NCI-H2171 (cell line): ENCODE data around the gene PNPLA5.

Experiments used
- DNase-seq: peaks from one replicate; lab custom pipeline; 2025; lab: John Stamatoyannopoulos, UW

The PNPLA5 gene

DNA sequence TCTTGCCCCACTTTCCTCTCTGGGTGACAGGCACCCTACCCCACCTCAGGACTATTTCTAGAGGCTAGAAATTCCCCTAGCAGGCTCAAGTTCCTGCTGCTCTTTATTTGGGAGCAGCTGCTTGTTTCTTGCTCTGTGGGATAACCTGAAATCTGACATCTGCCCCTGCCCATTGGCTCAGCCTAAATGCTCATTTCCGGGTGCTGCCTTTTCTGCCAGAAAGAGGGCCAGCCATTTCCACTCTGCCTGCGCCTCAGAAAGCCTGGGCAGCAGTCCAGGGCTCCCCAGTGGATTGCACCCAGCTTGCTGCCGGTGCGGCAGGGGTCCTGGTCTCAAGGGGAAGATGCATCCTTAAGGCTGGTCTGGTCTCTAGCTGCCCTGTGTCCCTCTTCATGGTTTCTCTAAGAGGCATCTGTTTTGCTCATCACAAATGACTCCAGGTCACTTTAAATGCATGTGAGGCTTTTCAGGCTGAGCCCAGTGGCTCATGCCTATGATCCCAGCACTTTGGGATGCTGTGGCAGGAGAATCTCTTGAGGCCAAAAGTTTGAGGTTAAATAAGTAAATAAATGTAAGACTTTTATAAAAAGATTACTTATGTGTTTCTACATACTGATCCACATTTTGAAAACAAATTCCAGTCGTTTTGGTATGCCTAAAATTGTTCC lies 10.3 kb upstream of the PNPLA5 start:
- DNase-seq: no peak

DNA sequence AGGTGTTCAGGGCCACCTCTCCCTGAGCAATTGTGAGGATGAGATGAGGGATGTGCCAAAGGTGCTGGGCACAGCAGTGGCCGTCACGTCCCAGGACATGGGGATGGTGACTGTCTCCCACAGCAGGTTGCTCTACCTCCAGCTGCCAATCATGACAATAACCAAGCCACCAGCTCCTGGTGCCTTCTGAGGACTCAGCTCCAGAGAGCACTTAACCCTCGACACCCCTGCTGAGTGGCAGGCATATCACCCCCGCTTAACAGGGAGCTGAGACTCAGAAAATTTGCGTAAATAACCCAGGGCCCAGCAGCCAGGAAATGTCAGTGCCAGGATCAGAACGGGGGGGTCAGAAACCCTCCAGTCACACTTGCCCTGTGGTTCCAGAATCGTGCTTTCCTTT lies 8.4 kb upstream of the PNPLA5 start:
- no peak for DNase-seq

DNA sequence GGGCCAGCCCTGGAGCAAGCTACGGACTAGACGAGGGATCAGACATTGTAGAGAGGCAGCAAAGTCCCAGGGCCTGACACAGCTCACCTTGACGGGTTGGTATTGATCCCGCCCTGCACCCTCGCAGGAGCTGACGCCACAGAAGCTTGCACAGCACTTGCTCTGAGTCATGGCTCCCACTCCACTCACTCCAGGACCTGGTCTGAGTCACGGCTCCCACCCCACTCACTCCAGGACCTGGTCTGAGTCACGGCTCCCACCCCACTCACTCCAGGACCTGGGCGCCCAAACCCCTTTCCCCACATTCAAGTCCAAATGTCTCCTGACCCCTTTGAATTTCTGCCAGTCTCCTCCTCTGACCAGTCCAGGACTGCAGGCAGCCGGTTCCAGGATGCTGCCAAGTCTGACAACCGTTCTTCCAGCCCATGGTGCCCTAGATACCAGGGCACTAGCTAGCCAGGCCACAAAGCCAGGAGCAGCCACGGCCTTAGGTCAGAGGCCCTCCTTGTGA lies 6.0 kb upstream of the PNPLA5 start:
- DNase-seq: no peak

DNA sequence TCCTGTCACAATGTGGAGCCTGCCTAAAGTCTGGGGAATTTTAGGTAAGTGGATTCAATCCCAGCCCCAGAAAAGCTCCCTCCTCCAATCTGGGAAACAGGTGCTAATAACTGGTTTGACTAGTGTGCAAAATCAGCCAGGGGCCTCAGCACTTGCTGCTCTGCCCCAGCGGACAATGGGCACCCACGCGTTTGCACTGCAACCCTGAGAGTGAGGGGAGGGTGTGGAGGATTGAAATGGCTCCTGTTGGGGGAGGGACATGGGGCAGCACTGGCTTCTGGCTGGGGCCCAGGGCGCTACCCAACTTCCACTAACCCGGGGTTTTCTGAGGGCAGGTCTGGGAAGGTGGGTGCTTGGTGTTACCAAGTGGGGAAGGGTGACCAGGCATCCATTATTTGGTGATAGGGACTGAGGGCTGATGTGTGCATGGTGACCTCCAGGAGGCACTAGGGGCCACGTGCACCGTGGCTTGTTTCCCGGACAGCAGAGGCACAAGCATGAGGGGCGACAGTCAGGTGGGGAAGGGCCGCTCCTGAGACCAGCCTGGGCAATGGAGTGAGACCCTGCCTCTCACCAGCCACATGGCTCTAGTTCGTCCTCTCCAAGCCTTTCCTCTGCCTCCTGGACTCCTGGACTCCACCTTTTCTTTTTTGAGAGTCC lies 4.3 kb upstream of the PNPLA5 start:
- DNase-seq: no peak

DNA sequence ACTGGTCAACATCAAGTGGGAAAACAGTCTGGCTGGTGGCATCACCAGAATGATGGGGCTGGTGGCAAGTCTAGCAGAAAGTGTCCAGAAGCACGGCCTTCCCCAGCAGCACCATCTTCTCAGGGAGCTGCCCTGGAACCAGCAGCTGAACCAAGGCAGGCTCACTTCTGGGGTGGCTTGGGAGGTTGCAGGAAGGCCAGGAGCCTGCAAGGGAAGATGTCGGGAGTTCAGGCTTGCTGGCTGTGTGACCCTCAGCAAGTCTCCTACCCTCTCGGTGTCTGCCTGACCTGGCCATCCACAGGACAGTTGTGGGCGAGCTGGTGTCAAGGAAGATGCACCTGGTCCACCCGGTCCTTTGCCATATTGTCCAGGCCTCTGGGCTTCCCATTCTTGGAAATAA lies 2.3 kb upstream of the PNPLA5 start:
- no peak for DNase-seq

DNA sequence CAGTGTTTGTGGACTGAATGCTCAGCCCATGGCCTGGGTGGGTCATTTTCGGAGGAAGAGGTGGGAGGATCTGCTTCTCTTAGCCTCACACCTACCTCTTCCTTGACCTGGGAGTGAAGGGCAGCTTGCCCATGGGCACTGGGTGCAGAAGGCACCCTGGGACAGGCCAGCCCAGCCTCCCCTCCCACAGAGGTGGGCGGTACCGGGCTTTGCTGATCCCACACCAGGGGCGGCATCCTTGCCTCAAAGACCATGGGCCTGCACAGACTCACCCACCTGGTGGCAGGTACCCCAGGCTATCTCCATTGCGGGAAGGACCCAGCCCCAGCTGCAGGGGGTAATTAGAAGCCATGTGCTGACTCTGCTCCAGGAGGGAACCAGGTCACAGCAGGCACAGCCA lies 1.5 kb upstream of the PNPLA5 start:
- no peak for DNase-seq

DNA sequence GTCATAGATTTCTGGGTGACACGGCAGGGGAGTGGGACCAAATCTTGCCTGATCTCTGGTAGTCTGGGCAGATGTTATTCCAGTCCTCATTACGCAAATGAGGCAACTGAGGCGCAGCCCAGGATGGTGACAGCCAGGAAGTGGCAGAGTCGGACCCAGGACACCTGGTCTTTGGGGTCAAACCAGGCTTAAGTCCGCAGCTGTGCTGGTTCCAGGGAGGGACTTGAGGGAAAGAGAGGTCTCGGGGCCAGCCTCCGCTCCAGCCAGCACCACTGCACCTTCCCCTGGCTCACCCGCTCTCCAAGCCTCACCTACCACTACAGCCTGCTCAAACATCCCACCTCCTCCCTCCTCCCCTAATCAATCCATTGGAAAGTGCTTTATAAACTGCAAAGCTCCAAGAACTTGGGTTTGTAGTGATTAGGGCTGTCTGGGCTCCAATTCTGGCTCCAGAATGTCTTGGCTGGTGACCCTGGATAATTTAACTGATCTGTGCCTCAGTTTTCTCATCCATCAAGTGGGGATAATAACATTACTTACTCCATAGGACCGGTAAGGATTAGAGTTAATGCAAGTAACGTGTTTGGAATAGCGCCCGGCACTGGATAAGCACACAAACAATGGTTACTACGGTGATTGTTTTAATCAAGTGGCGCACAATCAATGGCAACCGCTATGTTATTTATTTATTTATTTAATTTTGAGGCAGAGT lies 526 bp upstream of the PNPLA5 start:
- DNase-seq: no peak

DNA sequence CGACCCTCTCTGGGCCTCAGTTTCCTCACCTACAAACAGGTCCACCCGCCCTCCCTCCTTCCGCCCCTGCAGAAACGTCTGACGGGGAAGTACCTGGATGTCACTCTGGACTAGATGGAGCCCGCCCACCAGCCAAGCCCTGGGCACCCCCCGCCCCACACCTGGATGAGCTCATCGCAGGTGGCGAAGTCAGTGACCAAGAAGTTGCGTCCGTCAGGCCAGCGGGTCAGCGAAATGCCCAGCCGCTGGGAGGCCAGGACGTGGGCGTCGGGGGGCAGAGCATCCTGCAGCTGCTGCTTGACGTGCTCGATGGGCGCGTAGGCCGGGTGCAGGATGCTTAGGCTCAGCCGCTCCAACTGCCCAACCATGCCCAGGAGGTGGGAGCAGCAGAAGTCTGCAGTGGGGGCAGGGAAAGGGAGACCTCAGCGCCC lies 897 bp downstream of the PNPLA5 start:
- no peak for DNase-seq

DNA sequence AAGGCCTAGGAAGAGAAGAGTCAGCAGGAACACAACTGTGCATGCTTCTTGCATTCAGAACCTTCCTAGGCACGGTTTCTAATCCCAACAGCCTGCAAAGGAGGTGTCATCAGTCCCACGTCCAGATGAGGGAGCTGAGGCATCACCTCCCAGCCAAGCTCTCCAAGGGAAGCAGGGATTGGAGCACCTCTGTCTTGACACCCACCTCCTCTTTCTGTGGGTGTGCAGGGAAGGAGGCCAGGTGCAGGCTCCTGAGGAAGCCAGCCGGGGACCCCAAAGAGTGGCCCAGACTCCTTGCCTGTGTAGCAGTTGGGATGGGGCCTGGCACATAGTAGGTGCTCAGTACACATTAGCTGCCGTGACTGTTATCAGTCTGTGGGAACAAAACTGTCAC lies 2.0 kb downstream of the PNPLA5 start:
- no peak for DNase-seq

DNA sequence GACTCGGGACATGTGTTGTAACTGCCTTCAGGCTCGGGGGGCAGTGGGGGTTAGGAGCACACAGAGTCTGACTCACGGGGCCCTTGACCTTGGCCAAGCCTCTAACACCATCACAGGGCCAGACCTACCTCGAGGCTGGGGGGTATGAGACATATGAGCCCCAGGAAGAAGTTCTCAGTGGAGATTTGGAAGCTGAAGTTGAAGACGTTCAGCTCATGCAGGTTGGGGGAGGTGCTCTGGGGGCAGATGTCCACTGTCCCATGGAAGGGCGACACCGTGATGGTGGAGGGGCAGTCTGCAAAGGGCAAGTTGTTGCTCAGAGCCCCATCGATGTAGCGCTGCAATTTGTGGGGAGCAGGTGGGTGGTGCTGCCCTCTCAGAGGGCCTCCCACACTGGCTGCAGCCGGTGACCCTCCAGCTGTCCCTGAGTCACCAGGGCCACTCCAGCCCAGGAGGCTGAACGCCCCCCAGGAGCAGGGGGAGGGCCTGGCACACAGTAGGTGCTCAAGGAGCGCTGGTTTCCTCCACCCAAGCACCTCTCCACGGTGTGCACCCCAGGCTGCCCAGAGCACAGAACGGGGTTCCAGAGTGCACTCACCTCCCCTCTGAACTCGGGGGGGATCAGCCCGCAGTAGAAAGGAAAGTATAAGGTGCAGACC lies 2.5 kb downstream of the PNPLA5 start:
- DNase-seq: no peak

DNA sequence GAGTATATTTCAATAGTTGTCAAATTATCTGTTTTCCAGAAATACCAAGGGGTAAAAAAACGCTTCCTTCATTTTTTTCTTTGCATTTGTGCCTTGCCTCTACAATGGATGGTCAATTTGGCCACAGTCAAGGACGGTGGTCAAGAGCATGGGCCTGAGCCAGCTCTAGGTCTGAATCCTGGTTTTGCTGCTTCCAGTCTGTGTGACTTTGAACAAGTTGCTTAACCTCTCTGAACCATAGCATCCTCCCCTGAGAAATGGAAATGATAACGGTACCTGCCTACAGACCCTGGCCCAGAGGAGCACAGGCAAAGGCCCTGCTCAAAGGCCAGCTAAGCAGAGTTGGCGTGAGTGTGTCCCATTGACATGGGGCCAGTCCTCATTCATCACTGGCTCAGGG lies 3.1 kb downstream of the PNPLA5 start:
- DNase-seq: no peak

DNA sequence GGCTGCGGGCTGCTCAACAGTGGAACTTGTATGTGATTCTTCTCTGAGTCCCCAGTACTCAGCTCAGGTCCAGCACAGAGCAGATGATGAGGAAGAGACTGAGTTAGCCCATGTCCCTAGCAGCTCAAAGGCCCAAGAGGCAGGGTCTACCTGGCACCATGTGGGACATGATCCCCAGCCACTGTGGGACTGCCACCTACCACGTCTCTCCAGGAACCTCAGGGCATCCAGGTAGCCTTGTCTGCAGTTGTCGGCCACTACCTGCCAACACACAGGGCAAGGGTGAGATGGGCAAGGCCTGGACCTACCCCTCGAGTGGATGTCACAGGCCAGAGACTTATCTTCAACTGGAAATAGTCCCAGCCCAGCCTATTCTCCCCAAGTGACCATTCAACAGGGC lies 4.4 kb downstream of the PNPLA5 start:
- no peak for DNase-seq

DNA sequence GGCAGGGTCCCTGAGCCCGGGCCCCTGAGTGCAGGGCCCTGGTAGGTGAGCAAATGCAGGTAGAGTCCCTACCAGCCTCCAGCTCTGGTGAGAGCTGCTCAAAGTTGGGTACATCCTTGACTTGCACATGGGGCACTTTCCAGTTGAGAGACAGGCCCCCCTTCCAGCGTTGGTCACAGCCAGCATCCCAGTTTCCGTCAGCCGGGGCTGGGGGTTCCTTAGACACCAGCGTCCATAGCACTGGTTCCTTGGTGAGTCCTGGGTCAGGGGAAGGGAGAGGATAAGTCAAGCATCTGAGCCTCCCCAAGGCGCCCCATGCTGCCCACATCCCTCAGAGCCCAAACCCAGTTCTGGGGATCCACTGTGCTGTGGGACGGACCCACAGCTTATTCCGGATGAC lies 5.6 kb downstream of the PNPLA5 start:
- DNase-seq: no peak

DNA sequence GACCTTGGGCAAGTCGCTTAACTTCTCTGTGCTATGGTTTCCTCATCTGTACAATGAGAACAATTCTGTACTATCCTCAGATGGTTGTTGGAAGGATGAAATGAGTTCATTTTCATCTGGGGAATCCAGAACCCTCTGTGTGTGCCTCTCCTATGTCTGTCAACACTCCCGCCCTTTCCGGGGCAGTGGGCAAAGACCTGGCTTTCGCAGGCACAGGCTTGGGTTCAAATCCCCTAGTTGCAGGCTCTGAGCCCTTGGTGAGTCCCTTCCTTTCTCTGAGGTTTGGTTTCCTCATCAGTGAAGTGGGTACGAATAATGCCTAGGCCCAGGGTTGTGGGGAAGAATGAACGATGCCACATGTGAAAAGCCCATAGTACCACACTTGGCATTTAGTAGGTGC lies 6.0 kb downstream of the PNPLA5 start:
- DNase-seq: no peak

DNA sequence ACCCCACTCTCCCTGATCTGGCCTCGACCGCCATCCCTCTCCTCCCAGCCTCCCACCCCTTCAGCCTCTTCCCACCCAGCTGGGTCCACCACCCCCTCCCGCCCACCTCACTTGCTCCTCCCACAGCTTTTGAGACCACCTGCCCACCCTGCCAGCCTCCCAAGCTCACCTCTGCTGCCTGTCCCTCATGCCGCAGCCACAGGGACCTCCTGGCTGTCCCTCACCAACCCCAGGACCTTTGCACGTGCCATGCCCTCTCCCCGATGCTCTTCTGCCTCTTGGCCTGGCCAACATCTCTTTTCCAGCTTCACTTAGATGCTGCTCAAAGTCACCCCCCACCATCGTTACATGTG lies 6.5 kb downstream of the PNPLA5 start:
- DNase-seq: no peak

DNA sequence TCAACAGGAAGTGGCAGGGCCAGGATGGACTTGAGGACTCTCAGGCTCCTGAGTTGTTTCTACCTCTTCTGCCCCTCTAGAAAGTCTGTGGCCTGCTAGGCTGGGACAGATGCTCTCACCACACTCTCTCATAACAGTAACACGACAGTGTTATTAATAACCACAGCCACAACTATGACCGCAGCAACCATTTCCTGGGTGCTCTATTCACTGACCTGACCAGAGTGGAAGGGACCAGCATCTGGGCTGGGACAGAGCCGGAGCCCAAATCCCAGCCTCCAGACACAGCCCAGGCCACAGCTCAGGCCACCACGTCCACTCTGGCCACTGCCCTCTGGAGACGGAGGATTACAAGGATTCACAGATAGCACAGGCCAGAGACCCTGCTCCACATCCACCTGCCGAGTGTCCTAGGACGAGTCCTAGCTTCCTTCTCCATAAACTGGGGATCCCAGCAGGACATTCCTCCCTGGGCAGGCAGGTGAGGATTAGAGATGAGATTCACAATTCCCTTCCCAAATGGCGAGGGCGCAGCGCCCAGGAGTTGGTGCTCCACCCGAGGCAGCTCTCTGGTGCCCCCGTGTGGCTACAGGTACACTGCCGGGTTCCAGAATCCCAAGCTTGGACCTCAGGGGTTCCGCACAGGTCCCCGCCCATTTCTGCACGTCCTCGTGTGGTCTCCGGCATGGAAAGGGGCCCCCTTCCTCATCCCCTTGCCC lies 7.1 kb downstream of the PNPLA5 start:
- peak; percentile 67 for DNase-seq

DNA sequence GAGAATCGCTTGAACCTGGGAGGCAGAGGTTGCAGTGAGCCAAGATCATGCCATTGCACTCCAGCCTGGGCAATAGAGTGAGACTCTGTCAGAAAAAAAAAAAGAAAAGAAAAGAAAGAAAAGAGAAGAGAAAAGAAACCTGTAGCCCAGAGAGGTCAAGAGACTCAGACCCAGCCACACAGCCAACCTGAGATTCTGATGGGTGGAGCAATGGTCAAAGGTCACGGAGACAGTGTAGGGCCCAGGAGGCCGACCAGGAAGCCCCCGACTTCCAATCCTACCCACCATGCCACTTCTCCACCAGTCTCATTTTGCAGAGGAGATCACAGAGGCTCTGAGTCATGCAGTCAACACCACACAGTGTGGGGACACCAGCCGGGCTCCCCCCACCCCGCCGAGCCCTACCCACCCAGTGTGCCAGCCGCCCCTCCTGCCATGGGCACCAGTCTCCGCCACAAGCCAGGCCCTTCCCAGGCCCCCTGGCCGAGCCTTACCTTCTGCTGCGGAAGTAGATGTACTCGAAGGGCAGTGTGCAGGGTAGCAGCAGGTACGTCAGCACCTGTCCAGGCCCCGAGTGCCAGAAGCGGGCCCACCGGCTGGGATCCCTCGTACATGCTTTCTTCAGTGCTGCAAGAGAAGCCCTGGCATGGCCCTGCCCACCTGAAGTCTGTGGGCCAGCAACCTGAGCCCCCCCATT lies 7.9 kb downstream of the PNPLA5 start:
- DNase-seq: no peak

DNA sequence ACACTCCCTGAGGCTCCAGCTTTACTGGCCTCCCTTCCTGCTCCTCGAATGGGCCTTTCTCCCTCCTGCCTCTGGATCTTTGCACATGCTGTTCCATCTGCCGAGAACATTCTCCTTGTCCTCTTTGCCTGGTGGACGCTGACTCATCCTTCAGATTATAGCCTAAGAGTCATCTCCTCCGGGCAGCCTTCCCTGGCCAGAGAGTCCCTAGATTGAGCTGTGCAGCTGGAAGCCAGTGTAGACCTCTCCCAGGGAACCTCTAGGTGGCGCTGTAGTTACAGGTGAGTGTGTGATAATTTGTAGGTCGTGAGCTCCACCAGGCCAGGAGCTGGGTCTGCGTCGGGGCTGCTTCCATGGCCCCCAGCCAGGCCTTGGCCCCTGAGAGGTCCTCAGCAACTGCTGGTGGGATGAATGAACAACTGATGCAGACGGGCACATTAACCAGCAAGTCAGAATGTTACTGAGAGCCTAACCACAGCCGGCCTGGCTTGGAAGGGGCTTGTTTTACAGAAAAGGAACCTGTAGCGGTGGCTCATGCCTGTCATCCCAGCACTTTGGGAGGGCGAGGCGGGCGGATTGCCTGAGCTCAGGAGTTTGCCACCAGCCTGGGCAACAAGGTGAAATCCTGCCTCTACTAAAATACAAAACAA lies 8.7 kb downstream of the PNPLA5 start:
- DNase-seq: peak; percentile 46

DNA sequence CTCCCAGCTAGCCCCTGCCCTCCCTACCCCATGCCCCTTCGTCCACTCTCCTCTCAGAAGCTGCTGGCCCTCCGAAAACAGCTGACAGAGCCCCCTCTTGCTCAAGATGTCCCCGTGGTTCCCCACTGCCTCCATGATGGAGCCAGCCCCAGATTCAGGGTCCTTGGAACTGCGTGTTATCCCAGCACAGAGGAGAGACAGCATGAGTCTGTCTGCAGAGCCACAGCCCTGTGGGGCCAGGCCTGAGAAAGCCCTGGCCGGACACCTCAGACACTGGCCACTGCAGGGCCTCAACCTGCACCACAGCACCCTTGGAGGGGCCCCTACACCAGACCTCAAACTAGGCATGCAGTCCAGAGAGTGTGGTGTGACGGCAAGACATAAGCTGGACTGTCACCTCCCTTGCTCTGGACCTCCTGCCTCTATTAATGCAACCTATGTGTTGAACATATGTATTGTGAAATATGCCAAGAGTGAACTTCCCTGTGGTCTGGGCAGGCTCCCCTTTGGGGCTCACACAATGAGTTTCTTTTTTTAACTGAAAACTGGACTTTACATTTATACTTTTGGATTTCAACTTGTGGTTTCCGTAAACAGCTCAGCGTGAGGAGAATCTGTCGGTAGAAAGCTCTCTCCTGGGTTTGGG lies 9.6 kb downstream of the PNPLA5 start:
- DNase-seq: no peak
